Measurements from ENCODE around the gene SNAI1.
A peak's percentile ranks its signal among the peaks of the same experiment; 100 is the strongest.

GRCh38 chr20:49964964-49965780, 17.6 kb upstream of the SNAI1 start:
- TF ChIP-seq EZH2 (IDR thresholded peaks at IDR 0.05; ENCODE audit: borderline replicate concordance, insufficient read depth, low read depth, low read length, poor library complexity, severe bottlenecking) (no peak), CTCF (IDR thresholded peaks at IDR 0.05) (peak; percentile 56)

Data from B cell (primary cell).